AG08396 (cell line): ENCODE data around the gene CFD.
"Not testable (repeated sequence)": the region's sequence is repeated elsewhere in the genome, so short reads cannot be mapped to it uniquely, and the experiment has no call there.

Experiments
- DNase-seq: peaks from one replicate; pipeline ENCODE4 v3.0.0; 2012; ENCODE audit warnings: low spot score, mixed read lengths

The CFD gene

GRCh38 chr19:852136-853013 is 7.1 kb upstream of the CFD start, which contains the start of gene ELANE:
Gene ELANE, plus strand, starts transcription at chr19:852303. Its CDS starts 26 bp downstream, at chr19:852329.
- DNase-seq, result no peak

- no peak for DNase-seq
Measured at GRCh38 chr19:853014-853585, 6.4 kb upstream of the CFD start.

- not testable (repeated sequence) for DNase-seq
Measured at GRCh38 chr19:853614-854220, 5.7 kb upstream of the CFD start.

- no peak for DNase-seq
Measured at GRCh38 chr19:854549-854948, 4.9 kb upstream of the CFD start.

GRCh38 chr19:855142-855541 is 4.3 kb upstream of the CFD start:
- DNase-seq, result no peak

- no peak for DNase-seq
Measured at GRCh38 chr19:855566-856120, 3.8 kb upstream of the CFD start.

GRCh38 chr19:858284-858683 is 1.2 kb upstream of the CFD start:
- DNase-seq, result no peak

GRCh38 chr19:861141-861755 is 1.8 kb downstream of the CFD start:
- no peak for DNase-seq

- DNase-seq, result peak; percentile 78
Measured at GRCh38 chr19:861756-862580, 2.5 kb downstream of the CFD start.

- DNase-seq, result peak; percentile 87
Measured at GRCh38 chr19:862581-863314, 3.3 kb downstream of the CFD start.

- DNase-seq, result no peak
Measured at GRCh38 chr19:863315-863620, 3.8 kb downstream of the CFD start.

GRCh38 chr19:866769-867300 is 7.4 kb downstream of the CFD start:
- DNase-seq, result no peak

- no peak for DNase-seq
Measured at GRCh38 chr19:867301-867793, 7.9 kb downstream of the CFD start.

GRCh38 chr19:867855-868457 is 8.5 kb downstream of the CFD start:
- DNase-seq, result no peak

- no peak for DNase-seq
Measured at GRCh38 chr19:868458-869244, 9.2 kb downstream of the CFD start.

GRCh38 chr19:869245-870177 is 10.0 kb downstream of the CFD start:
- peak; percentile 92 for DNase-seq

GRCh38 chr19:870314-870713 is 10.8 kb downstream of the CFD start:
- no peak for DNase-seq

GRCh38 chr19:870963-871401 is 11.5 kb downstream of the CFD start:
- DNase-seq, result no peak
